ENCODE results near the gene CDH13. TPM values are rescaled to one million over a fixed set of nuclear protein-coding genes. Genes with fewer than 3 reads are reported as not detected.

The CDH13 gene
- total and polyA plus RNA-seq, 2 of the 8 experiments (the other 6 are each of a cell fraction or from before 2014, with no cell fraction given), result 2.3 to 2.4 TPM

- no peak overlapping the region for H3K56ac ChIP-seq (replicated peaks; ENCODE audit: insufficient read length, low read depth, low read length)
- no peak for FAIRE-seq
Observed at GRCh38 chr16:83409347-83409746, 782.6 kb downstream of the CDH13 start.

More at GRCh38 chr16:83409347-83409746, 782.6 kb downstream of the CDH13 start:
- H2AK5ac ChIP-seq (ENCODE audit: low read depth, low read length), result no peak overlapping the region
- no peak overlapping the region for H2BK120ac ChIP-seq (replicated peaks; ENCODE audit: low read depth, low read length)
- no peak overlapping the region for H3K4ac ChIP-seq (replicated peaks; ENCODE audit: insufficient read length, low read depth, low read length)
- H3K4me3 ChIP-seq (ENCODE audit: extremely low read depth in 1 of 4, insufficient read depth in 2 of 4, low read depth in 3 of 4, low read length in 4 of 4), result no peak overlapping the region
- H2BK15ac ChIP-seq (ENCODE audit: low read length), result no peak overlapping the region
- POLR2A ChIA-PET (ENCODE audit: partially characterized antibody), result interaction anchor here (1.4 kb wide), 1 partner anchor 431 kb away, joined by 3 read pairs; no protein-coding TSS in a partner anchor
- no peak overlapping the region for H4K5ac ChIP-seq (ENCODE audit: insufficient read length, low read depth, low read length)
- no peaks in the 10 kb centered on the region for H3K79me2 ChIP-seq (ENCODE audit: control insufficient read depth in 1 of 2, insufficient read depth in 2 of 2, low read length in 2 of 2)
- H3K18ac ChIP-seq (ENCODE audit: extremely low read depth, low read length), result no peak overlapping the region
- CTCF ChIA-PET (ENCODE audit: partially characterized antibody), result interaction anchor here (2.1 kb wide), 1 partner anchor 9 kb away, joined by 7 read pairs; no protein-coding TSS in a partner anchor
- no peaks in the 10 kb centered on the region for H3K23me2 ChIP-seq (ENCODE audit: low read depth, low read length)
- H3K4me1 ChIP-seq (replicated peaks in 1 of 4; ENCODE audit: control insufficient read depth in 3 of 4, insufficient read depth in 4 of 4, low read length in 3 of 4), result no peaks in the 10 kb centered on the region
- no peak overlapping the region for H2BK12ac ChIP-seq (ENCODE audit: low read depth, low read length)
- no peaks in the 10 kb centered on the region for H3K79me1 ChIP-seq (ENCODE audit: low read depth, low read length)
- no peak overlapping the region for H3K9ac ChIP-seq (replicated peaks in 1 of 4; ENCODE audit: extremely low read depth in 1 of 4, low read depth in 3 of 4, low read length in 3 of 4)
- H3K36me3 ChIP-seq (ENCODE audit: control insufficient read depth in 2 of 4, insufficient read depth in 4 of 4, low read length in 3 of 4), result no peaks in the 10 kb centered on the region
- 93% methylated on average over 3 of the region's 3 CpGs; no CpG with 5 or more reads in 1 of the 2 experiments for WGBS, 2 experiments (ENCODE audit: extremely low coverage in 1 of 2, insufficient coverage in 1 of 2, insufficient read length in 1 of 2, insufficient replicate concordance in 2 of 2, low coverage in 1 of 2, low lambda C conversion rate in 2 of 2, missing lambda C conversion rate in 1 of 2)
- H4K20me1 ChIP-seq (replicated peaks in 1 of 2; ENCODE audit: control insufficient read depth in 1 of 2, insufficient read depth in 2 of 2, low read length in 2 of 2), result no peaks in the 10 kb centered on the region
- no peak overlapping the region for H2AFZ ChIP-seq (ENCODE audit: low read length)
- no peaks in the 10 kb centered on the region; a peak in 1 of 7 replicates for H3K27me3 ChIP-seq (replicated peaks in 1 of 4; ENCODE audit: control insufficient read depth in 3 of 4, extremely low read depth in 1 of 4, insufficient read depth in 3 of 4, low read length in 3 of 4)
- H3K9me3 ChIP-seq (ENCODE audit: insufficient read depth in 2 of 2, low read depth in 1 of 2, low read length in 1 of 2), result no peaks in the 10 kb centered on the region
- TF ChIP-seq KDM4A (IDR thresholded peaks at IDR 0.05; ENCODE audit: low read depth, low read length, severe bottlenecking) (no peak), HDAC6 (IDR thresholded peaks at IDR 0.05; ENCODE audit: low read depth, low read length) (no peak), TBP (IDR thresholded peaks at IDR 0.05; ENCODE audit: low read depth, low read length) (no peak), ATF3 (IDR thresholded peaks at IDR 0.05; ENCODE audit: insufficient read depth, low read depth, low read length) (no peak), POLR2AphosphoS5 (IDR thresholded peaks at IDR 0.05; ENCODE audit: low read depth, low read length) (no peak), BACH1 (IDR thresholded peaks at IDR 0.05; ENCODE audit: low read length) (no peak), GTF2F1 (IDR thresholded peaks at IDR 0.05; ENCODE audit: borderline replicate concordance, low read depth, low read length) (no peak), CBX8 (IDR thresholded peaks at IDR 0.05; ENCODE audit: borderline replicate concordance, low read depth, low read length) (no peak), SP1 (IDR thresholded peaks at IDR 0.05; ENCODE audit: low read depth, low read length) (no peak), ZNF274 (IDR thresholded peaks at IDR 0.05; ENCODE audit: borderline replicate concordance, extremely low read depth, low read length) (no peak), SP4 (IDR thresholded peaks at IDR 0.05; ENCODE audit: low read length) (no peak)
- H3K14ac ChIP-seq (ENCODE audit: insufficient read length), result no peak overlapping the region
- no peak overlapping the region for H3K23ac ChIP-seq (ENCODE audit: insufficient read length)
- H4K91ac ChIP-seq (replicated peaks; ENCODE audit: insufficient read length, low read length), result no peak overlapping the region
- no peak for DNase-seq (ENCODE audit: low read depth in 1 of 2, low spot score in 2 of 2)
- H2BK5ac ChIP-seq (ENCODE audit: low read depth, low read length), result no peak overlapping the region
- H4K8ac ChIP-seq (ENCODE audit: extremely low read depth, insufficient read depth, low read length), result no peak overlapping the region
- no peak overlapping the region for H2BK20ac ChIP-seq (ENCODE audit: low read length)
- no peak overlapping the region for H3K4me2 ChIP-seq (ENCODE audit: insufficient read depth in 1 of 2, low read depth in 2 of 2, low read length in 2 of 2)
- H3K27ac ChIP-seq (ENCODE audit: low read depth, low read length), result no peak overlapping the region
